ENCODE results near the gene LIMS1.

The LIMS1 gene

GRCh38 chr2:108577099-108577498, 42.8 kb downstream of the LIMS1 start:
- ChIA-PET POLR2A (ENCODE audit: low non-redundant PET) (no interaction called here), CTCF (no interaction called here)
- no peak for DNase-seq (ENCODE audit: low spot score)
- no peak overlapping the region for H3K27ac ChIP-seq
- no peak for TF ChIP-seq CTCF (conservative IDR thresholded peaks at IDR 0.05; ENCODE audit: low read depth)

- DNase-seq (ENCODE audit: low spot score): no peak
- H3K27ac ChIP-seq: no peak overlapping the region
- TF ChIP-seq CTCF (conservative IDR thresholded peaks at IDR 0.05; ENCODE audit: low read depth): no peak
- ChIA-PET CTCF (no interaction called here), POLR2A (ENCODE audit: low non-redundant PET) (no interaction called here)
Measured at GRCh38 chr2:108579623-108580022, 45.4 kb downstream of the LIMS1 start.

- TF ChIP-seq CTCF (conservative IDR thresholded peaks at IDR 0.05; ENCODE audit: low read depth): no peak
- no peak overlapping the region for H3K27ac ChIP-seq
- CTCF ChIA-PET: no interaction called here
- DNase-seq (ENCODE audit: low spot score): no peak
- POLR2A ChIA-PET (ENCODE audit: low non-redundant PET): no interaction called here
Measured at GRCh38 chr2:108580050-108580449, 45.8 kb downstream of the LIMS1 start.

- POLR2A ChIA-PET (ENCODE audit: low non-redundant PET): no interaction called here
- H3K27ac ChIP-seq: no peak overlapping the region
- CTCF ChIA-PET: interaction anchor here (0.5 to 2.2 kb wide), 12 partner anchors 10 to 1376 kb away, joined by 3 to 17 read pairs (median 4); partner anchors contain the start of gene LIMS1
- peak; percentile 77 for TF ChIP-seq CTCF (conservative IDR thresholded peaks at IDR 0.05; ENCODE audit: low read depth)
- peak; percentile 77 for DNase-seq (ENCODE audit: low spot score)
Measured at GRCh38 chr2:108583903-108584520, 49.7 kb downstream of the LIMS1 start.

- no peak for DNase-seq (ENCODE audit: low spot score)
- POLR2A ChIA-PET (ENCODE audit: low non-redundant PET): no interaction called here
- CTCF ChIA-PET: interaction anchor here (2.3 kb wide), 1 partner anchor 51 kb away, joined by 8 read pairs; no protein-coding TSS in a partner anchor
- no peak for TF ChIP-seq CTCF (conservative IDR thresholded peaks at IDR 0.05; ENCODE audit: low read depth)
- H3K27ac ChIP-seq: no peak overlapping the region
Measured at GRCh38 chr2:108585436-108585835, 51.2 kb downstream of the LIMS1 start.

GRCh38 chr2:108586116-108586515, 51.8 kb downstream of the LIMS1 start:
- DNase-seq (ENCODE audit: low spot score): no peak
- CTCF ChIA-PET: interaction anchor here (0.6 to 2.3 kb wide), 3 partner anchors 10 to 51 kb away, joined by 3 to 8 read pairs (median 4); no protein-coding TSS in a partner anchor
- H3K27ac ChIP-seq: no peak overlapping the region
- no peak for TF ChIP-seq CTCF (conservative IDR thresholded peaks at IDR 0.05; ENCODE audit: low read depth)
- POLR2A ChIA-PET (ENCODE audit: low non-redundant PET): no interaction called here

All from RWPE1 (cell line).